Gastroesophageal sphincter (tissue), 4 donors: Measurements from ENCODE around the gene MITF. TPM values are rescaled to one million over a fixed set of nuclear protein-coding genes. Genes with fewer than 3 reads are reported as not detected.

Source experiments
- ATAC-seq: fragments of 150-250 bp; one replicate; pipeline ENCODE4 v1.9.1; 2016; ENCODE audit warnings: mild to moderate bottlenecking, moderate library complexity
- H3K27ac ChIP-seq, 4 donors: fragments of 200-600 bp; sonication (generic) in 3 of 4; 1 replicate in 3 of 4; 2 replicates in 1 of 4; pipeline ENCODE4 v1.5.1; 2016 to 2019
- H3K27me3 ChIP-seq: fragments of 200-600 bp; sonication (generic); one replicate; pipeline ENCODE4 v1.5.1; 2019
- H3K36me3 ChIP-seq, 2 donors: fragments of 200-600 bp; sonication (generic); one replicate each; pipeline ENCODE4 v1.5.1; 2019; ENCODE audit warnings: control low read depth in 1 of 2
- H3K4me1 ChIP-seq, 3 donors: fragments of 200-600 bp; sonication (generic); 1 replicate in 2 of 3; 2 replicates in 1 of 3; pipeline ENCODE4 v1.5.1; 2016 to 2019; ENCODE audit warnings: control low read depth in 2 of 3
- H3K4me3 ChIP-seq, 2 donors: fragments of 200-600 bp; sonication (generic); one replicate each; pipeline ENCODE4 v1.5.1; 2019; ENCODE audit warnings: mild to moderate bottlenecking in 1 of 2, moderate library complexity in 1 of 2
- H3K9me3 ChIP-seq, 3 donors: fragments of 200-600 bp; sonication (generic); one replicate each; pipeline ENCODE4 v1.5.1; 2017 to 2019; ENCODE audit warnings: control low read depth in 2 of 3
- CTCF ChIP-seq, 4 experiments: fragments of 200-600 bp in 2 of 4; fragments of 450-650 bp in 2 of 4; sonication (generic) in 1 of 4; IDR thresholded peaks; one replicate each; pipeline ENCODE4 v1.5.1; 2017 to 2019; ENCODE audit warnings: antibody characterized with exemption in 4 of 4, mild to moderate bottlenecking in 2 of 4, moderate library complexity in 2 of 4
- EP300 ChIP-seq: sonication (generic); formaldehyde crosslinking; IDR thresholded peaks from one replicate; pipeline ENCODE4 v1.6.1; 2017; ENCODE audit warnings: antibody characterized with exemption, mild to moderate bottlenecking
- POLR2A ChIP-seq, 2 donors: fragments of 450-650 bp; IDR thresholded peaks; one replicate each; pipeline ENCODE4 v1.6.1; 2017; ENCODE audit warnings: antibody characterized with exemption in 2 of 2, mild to moderate bottlenecking in 2 of 2, moderate library complexity in 1 of 2
- POLR2AphosphoS5 ChIP-seq: sonication (generic); formaldehyde crosslinking; IDR thresholded peaks from one replicate; pipeline ENCODE4 v1.6.1; 2017; ENCODE audit warnings: antibody characterized with exemption
- WGBS, 2 donors: methylation state at CpG; one replicate each; pipeline ENCODE4 v1.1.5; 2018; ENCODE audit warnings: low coverage in 1 of 2; 5-methylcytosine and 5-hydroxymethylcytosine counted together
- total RNA-seq, 4 donors: library from RNA; depleted of rRNA; stranded (reverse); fragments of >200 nt; gene quantifications; one replicate each; pipeline ENCODE4 v1.1.0, GENCODE V29; 2016

Gene MITF
- total RNA-seq, 4 donors from 2014 or later: 44.8 to 86.8 (median 77.9) TPM

GRCh38 chr3:69861556-69861955 is 122.3 kb downstream of the MITF start:
- Histone ChIP-seq H3K4me3 (no peak overlapping the region), H3K27me3 (no peaks in the 10 kb centered on the region), H3K36me3 (no peaks in the 10 kb centered on the region), H3K27ac (no peak overlapping the region), H3K4me1 (peaks cover 3 to 75% (median 8%) of the 10 kb centered on the region in 3 donors), H3K9me3 (no peaks in the 10 kb centered on the region)
- no peak for ATAC-seq
- TF ChIP-seq POLR2A (IDR thresholded peaks at IDR 0.05) (no peak), EP300 (no peak), POLR2AphosphoS5 (no peak)
- WGBS, 2 donors: 86 to 100% methylated on average over 1 to 3 of the region's 3 CpGs

- TF ChIP-seq POLR2A (IDR thresholded peaks at IDR 0.05) (no peak), POLR2AphosphoS5 (no peak)
- Histone ChIP-seq H3K36me3 (no peaks in the 10 kb centered on the region), H3K4me1 (peaks cover 3 to 74% (median 10%) of the 10 kb centered on the region in 3 donors), H3K27ac (peak overlapping the region; percentile 75 to 93 (median 80)), H3K4me3 (no peak overlapping the region), H3K9me3 (no peaks in the 10 kb centered on the region), H3K27me3 (no peaks in the 10 kb centered on the region)
- 81 to 87% methylated on average over 3 of the region's 3 CpGs for WGBS, 2 donors
- no peak for ATAC-seq
Measured at GRCh38 chr3:69864141-69864540, 124.9 kb downstream of the MITF start.

GRCh38 chr3:69864766-69865165 is 125.5 kb downstream of the MITF start:
- Histone ChIP-seq H3K9me3 (no peaks in the 10 kb centered on the region), H3K27ac (peak overlapping the region; percentile 75 to 93 (median 80)), H3K4me1 (peaks cover 3 to 78% (median 10%) of the 10 kb centered on the region in 3 donors), H3K27me3 (no peaks in the 10 kb centered on the region), H3K4me3 (no peak overlapping the region), H3K36me3 (no peaks in the 10 kb centered on the region)
- 18 to 21% methylated on average over 2 of the region's 2 CpGs for WGBS, 2 donors
- no peak for TF ChIP-seq POLR2AphosphoS5
- no peak for TF ChIP-seq POLR2A (IDR thresholded peaks at IDR 0.05)
- no peak for TF ChIP-seq CTCF (IDR thresholded peaks at IDR 0.05)
- no peak for TF ChIP-seq EP300
- ATAC-seq: no peak

- no peaks in the 10 kb centered on the region for H3K27me3 ChIP-seq
- peak; percentile 40 for ATAC-seq
- TF ChIP-seq POLR2A (IDR thresholded peaks at IDR 0.05) (no peak), POLR2AphosphoS5 (no peak), EP300 (no peak), CTCF (IDR thresholded peaks at IDR 0.05) (no peak)
- 28 to 40% methylated on average over 3 of the region's 10 CpGs for WGBS, 2 donors
- peak overlapping the region; percentile 75 to 93 (median 80) for H3K27ac ChIP-seq
- H3K4me1 ChIP-seq: peaks cover 3 to 83% (median 10%) of the 10 kb centered on the region in 3 donors
- H3K4me3 ChIP-seq: peak overlapping the region; percentile 31 to 44
- no peaks in the 10 kb centered on the region for H3K9me3 ChIP-seq
- no peaks in the 10 kb centered on the region for H3K36me3 ChIP-seq
Measured at GRCh38 chr3:69865925-69866679, 126.8 kb downstream of the MITF start.

- Histone ChIP-seq H3K36me3 (no peaks in the 10 kb centered on the region), H3K27me3 (no peaks in the 10 kb centered on the region), H3K4me3 (peak overlapping the region in 1 of 2 donors; percentile 44), H3K9me3 (no peaks in the 10 kb centered on the region), H3K27ac (peak overlapping the region; percentile 75 to 93 (median 80)), H3K4me1 (peaks cover 3 to 84% (median 10%) of the 10 kb centered on the region in 3 donors)
- TF ChIP-seq POLR2AphosphoS5: no peak
- no peak for TF ChIP-seq EP300
- WGBS, 2 donors: 16 to 24% methylated on average over 2 of the region's 2 CpGs
- no peak for ATAC-seq
Measured at GRCh38 chr3:69866988-69867720, 127.9 kb downstream of the MITF start.

GRCh38 chr3:69867941-69868505 is 128.8 kb downstream of the MITF start:
- H3K9me3 ChIP-seq: no peaks in the 10 kb centered on the region
- TF ChIP-seq POLR2A (IDR thresholded peaks at IDR 0.05) (no peak), POLR2AphosphoS5 (peak; percentile 40), CTCF (IDR thresholded peaks at IDR 0.05) (no peak)
- WGBS, 2 donors: 42% methylated on average over 2 of the region's 2 CpGs
- no peak overlapping the region for H3K4me3 ChIP-seq
- ATAC-seq: peak; percentile 56
- H3K4me1 ChIP-seq: peaks cover 3 to 81% (median 12%) of the 10 kb centered on the region in 3 donors
- H3K27me3 ChIP-seq: no peaks in the 10 kb centered on the region
- H3K27ac ChIP-seq: peak overlapping the region; percentile 75 to 93 (median 80)
- H3K36me3 ChIP-seq: no peaks in the 10 kb centered on the region
